Measurements from ENCODE around the gene SCUBE1.

The SCUBE1 gene

GRCh38 chr22:43207849-43208702 lies 135.1 kb downstream of the SCUBE1 start:
- Histone ChIP-seq H3K4me3 (ENCODE audit: insufficient read length, low read depth) (no peak overlapping the region), H3K9ac (ENCODE audit: insufficient read length, low read depth) (no peak overlapping the region), H3K4me1 (ENCODE audit: insufficient read depth, insufficient read length) (peaks cover 14% of the 10 kb centered on the region), H3K27me3 (ENCODE audit: insufficient read depth, insufficient read length) (no peaks in the 10 kb centered on the region), H3K9me3 (ENCODE audit: insufficient read depth, low read length) (no peaks in the 10 kb centered on the region), H3K36me3 (ENCODE audit: insufficient read depth, insufficient read length, low read length) (no peaks in the 10 kb centered on the region)
- DNase-seq (ENCODE audit: low read depth, low spot score) = no peak
- TF ChIP-seq SUZ12 (IDR thresholded peaks at IDR 0.05; ENCODE audit: extremely low read depth, insufficient read depth, insufficient read length) (no peak), YY1 (IDR thresholded peaks at IDR 0.05; ENCODE audit: insufficient read depth, insufficient read length) (no peak), ZNF274 (IDR thresholded peaks at IDR 0.05; ENCODE audit: low read depth, low read length) (no peak)

- Histone ChIP-seq H3K4me1 (ENCODE audit: insufficient read depth, insufficient read length) (peaks cover 17% of the 10 kb centered on the region), H3K9ac (ENCODE audit: insufficient read length, low read depth) (no peak overlapping the region), H3K36me3 (ENCODE audit: insufficient read depth, insufficient read length, low read length) (no peaks in the 10 kb centered on the region), H3K27me3 (ENCODE audit: insufficient read depth, insufficient read length) (no peaks in the 10 kb centered on the region), H3K9me3 (ENCODE audit: insufficient read depth, low read length) (no peaks in the 10 kb centered on the region), H3K4me3 (ENCODE audit: insufficient read length, low read depth) (no peak overlapping the region)
- no peak for DNase-seq (ENCODE audit: low read depth, low spot score)
- TF ChIP-seq YY1 (IDR thresholded peaks at IDR 0.05; ENCODE audit: insufficient read depth, insufficient read length) = no peak
- TF ChIP-seq SUZ12 (IDR thresholded peaks at IDR 0.05; ENCODE audit: extremely low read depth, insufficient read depth, insufficient read length) = no peak
- no peak for TF ChIP-seq ZNF274 (IDR thresholded peaks at IDR 0.05; ENCODE audit: low read depth, low read length)
Observed at GRCh38 chr22:43207386-43207785, 135.8 kb downstream of the SCUBE1 start.

GRCh38 chr22:43206509-43207161 lies 136.5 kb downstream of the SCUBE1 start:
- no peaks in the 10 kb centered on the region for H3K27me3 ChIP-seq (ENCODE audit: insufficient read depth, insufficient read length)
- peaks cover 17% of the 10 kb centered on the region for H3K4me1 ChIP-seq (ENCODE audit: insufficient read depth, insufficient read length)
- TF ChIP-seq ZNF274 (IDR thresholded peaks at IDR 0.05; ENCODE audit: low read depth, low read length) (no peak), SUZ12 (IDR thresholded peaks at IDR 0.05; ENCODE audit: extremely low read depth, insufficient read depth, insufficient read length) (no peak), YY1 (IDR thresholded peaks at IDR 0.05; ENCODE audit: insufficient read depth, insufficient read length) (no peak)
- no peak overlapping the region for H3K4me3 ChIP-seq (ENCODE audit: insufficient read length, low read depth)
- peak overlapping the region; percentile 32 for H3K9ac ChIP-seq (ENCODE audit: insufficient read length, low read depth)
- no peaks in the 10 kb centered on the region for H3K36me3 ChIP-seq (ENCODE audit: insufficient read depth, insufficient read length, low read length)
- no peak for DNase-seq (ENCODE audit: low read depth, low spot score)
- no peaks in the 10 kb centered on the region for H3K9me3 ChIP-seq (ENCODE audit: insufficient read depth, low read length)

- Histone ChIP-seq H3K36me3 (ENCODE audit: insufficient read depth, insufficient read length, low read length) (no peaks in the 10 kb centered on the region), H3K9ac (ENCODE audit: insufficient read length, low read depth) (peak overlapping the region; percentile 32), H3K27me3 (ENCODE audit: insufficient read depth, insufficient read length) (no peaks in the 10 kb centered on the region), H3K4me3 (ENCODE audit: insufficient read length, low read depth) (no peak overlapping the region), H3K9me3 (ENCODE audit: insufficient read depth, low read length) (no peaks in the 10 kb centered on the region), H3K4me1 (ENCODE audit: insufficient read depth, insufficient read length) (peaks cover 17% of the 10 kb centered on the region)
- TF ChIP-seq SUZ12 (IDR thresholded peaks at IDR 0.05; ENCODE audit: extremely low read depth, insufficient read depth, insufficient read length) (no peak), YY1 (IDR thresholded peaks at IDR 0.05; ENCODE audit: insufficient read depth, insufficient read length) (no peak), ZNF274 (IDR thresholded peaks at IDR 0.05; ENCODE audit: low read depth, low read length) (no peak)
- no peak for DNase-seq (ENCODE audit: low read depth, low spot score)
Observed at GRCh38 chr22:43205748-43206508, 137.2 kb downstream of the SCUBE1 start.

- TF ChIP-seq SUZ12 (IDR thresholded peaks at IDR 0.05; ENCODE audit: extremely low read depth, insufficient read depth, insufficient read length) = no peak
- TF ChIP-seq YY1 (IDR thresholded peaks at IDR 0.05; ENCODE audit: insufficient read depth, insufficient read length) = no peak
- no peak for TF ChIP-seq ZNF274 (IDR thresholded peaks at IDR 0.05; ENCODE audit: low read depth, low read length)
- Histone ChIP-seq H3K36me3 (ENCODE audit: insufficient read depth, insufficient read length, low read length) (no peaks in the 10 kb centered on the region), H3K4me3 (ENCODE audit: insufficient read length, low read depth) (no peak overlapping the region), H3K9me3 (ENCODE audit: insufficient read depth, low read length) (no peaks in the 10 kb centered on the region), H3K9ac (ENCODE audit: insufficient read length, low read depth) (no peak overlapping the region), H3K27me3 (ENCODE audit: insufficient read depth, insufficient read length) (no peaks in the 10 kb centered on the region), H3K4me1 (ENCODE audit: insufficient read depth, insufficient read length) (peaks cover 17% of the 10 kb centered on the region)
- DNase-seq (ENCODE audit: low read depth, low spot score) = no peak
Observed at GRCh38 chr22:43205261-43205691, 137.9 kb downstream of the SCUBE1 start.

DNA sequence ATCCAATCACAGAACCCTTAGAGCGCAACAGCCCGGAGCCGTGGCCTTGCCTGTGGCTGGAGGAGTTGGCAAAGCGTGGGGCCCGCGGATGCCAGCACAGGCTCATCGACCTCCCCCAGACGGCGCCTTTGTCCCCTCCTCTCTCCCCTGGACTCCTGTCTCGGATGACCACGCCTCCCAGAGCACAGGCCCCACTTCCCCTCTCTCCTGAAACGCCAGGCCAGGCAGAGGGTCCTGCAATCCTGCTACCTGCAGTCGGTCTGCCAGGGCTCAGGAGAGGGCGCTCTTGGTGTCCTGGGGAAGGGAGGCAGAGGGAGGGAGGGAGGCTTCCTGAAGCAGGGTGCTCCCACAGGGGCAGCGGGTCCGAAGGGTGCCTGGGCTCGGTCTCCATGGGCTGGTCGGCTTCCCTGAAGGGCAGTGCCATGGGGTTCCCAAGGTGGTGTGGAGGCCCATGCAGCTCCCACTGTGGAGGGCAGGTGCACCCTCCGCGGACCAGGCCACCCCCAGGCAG lies 139.6 kb downstream of the SCUBE1 start:
- H3K27me3 ChIP-seq (ENCODE audit: insufficient read depth, insufficient read length) = no peaks in the 10 kb centered on the region
- TF ChIP-seq SUZ12 (IDR thresholded peaks at IDR 0.05; ENCODE audit: extremely low read depth, insufficient read depth, insufficient read length) (no peak), YY1 (IDR thresholded peaks at IDR 0.05; ENCODE audit: insufficient read depth, insufficient read length) (no peak), ZNF274 (IDR thresholded peaks at IDR 0.05; ENCODE audit: low read depth, low read length) (no peak)
- H3K9me3 ChIP-seq (ENCODE audit: insufficient read depth, low read length) = no peaks in the 10 kb centered on the region
- no peaks in the 10 kb centered on the region for H3K36me3 ChIP-seq (ENCODE audit: insufficient read depth, insufficient read length, low read length)
- DNase-seq (ENCODE audit: low read depth, low spot score) = no peak
- no peak overlapping the region for H3K4me3 ChIP-seq (ENCODE audit: insufficient read length, low read depth)
- H3K9ac ChIP-seq (ENCODE audit: insufficient read length, low read depth) = peak overlapping the region; percentile 42
- H3K4me1 ChIP-seq (ENCODE audit: insufficient read depth, insufficient read length) = peaks cover 17% of the 10 kb centered on the region
